K562 (cell line): ENCODE results near the gene YWHAB. TPM values are rescaled to one million over a fixed set of nuclear protein-coding genes. Genes with fewer than 3 reads are reported as not detected.

Source experiments
- ATAC-seq: fragments of 200-7000 bp; cut with Tn5 transposase; 3 replicates; pipeline ENCODE4 v1.9.1; 2020; ENCODE audit warnings: moderate library complexity
- BruUV-seq: library from RNA; stranded (reverse); fragments of 400-500 nt; replicated peaks from 2 replicates; lab custom pipeline; 2021; lab: Mats Ljungman, UMichigan
- CTCF ChIA-PET: fragments of 300-600 bp; formaldehyde crosslinking; extraction: SDS; loops from one replicate; lab custom pipeline; 2021; ENCODE audit warnings: low intra/inter-chr PET ratio; lab: Yijun Ruan, JAX
- POLR2A ChIA-PET: fragments of 300-600, 350-650 bp; sonication (Branson Sonifier 250); formaldehyde crosslinking; extraction: SDS; loops from one replicate; lab custom pipeline; 2021; ENCODE audit warnings: antibody characterized with exemption, inconsistent platforms; lab: Yijun Ruan, JAX
- DNase-seq, 4 experiments: peaks; one replicate each; pipeline versions ENCODE4 v3.0.0 to v3.0.0-alpha.2; 2011 to 2018; ENCODE audit warnings: low spot score in 3 of 4, mixed read lengths in 3 of 4; ENCODE audit errors: extremely low read depth in 1 of 4
- FAIRE-seq: peaks from 2 replicates; lab custom pipeline; 2011; peaks lifted over from hg19 to GRCh38; lab: Jason Lieb, UNC
- H2AFZ ChIP-seq: 2 replicates; pipeline ENCODE4 v1.6.0; 2011; ENCODE audit warnings: low read depth, low read length, control low read depth, inconsistent platforms
- H3K27ac ChIP-seq: fragments of 200-600 bp; 3 replicates; pipeline ENCODE4 v1.8.0; 2011; ENCODE audit warnings: low read depth, mild to moderate bottlenecking, control low read depth, inconsistent platforms, low read length, moderate library complexity, mixed read lengths; ENCODE audit errors: extremely low read depth
- H3K27me3 ChIP-seq, 2 experiments: fragments of 300-600 bp in 1 of 2; 2 replicates in 1 of 2; 3 replicates in 1 of 2; pipeline versions ENCODE4 v1.6.0 to v1.8.0; 2011; ENCODE audit warnings: inconsistent platforms in 2 of 2, low read length in 2 of 2, mild to moderate bottlenecking in 1 of 2, mixed read lengths in 1 of 2, moderate library complexity in 1 of 2; ENCODE audit not compliant: control insufficient read depth in 2 of 2, insufficient read depth in 2 of 2
- H3K36me3 ChIP-seq: fragments of 300-600 bp; 3 replicates; pipeline ENCODE4 v1.8.0; 2011; ENCODE audit warnings: mild to moderate bottlenecking, low read length, inconsistent platforms; ENCODE audit not compliant: control insufficient read depth, insufficient read depth
- H3K4me1 ChIP-seq, 2 experiments: fragments of 200-600 bp in 1 of 2; replicated peaks in 1 of 2; 2 replicates in 1 of 2; 3 replicates in 1 of 2; pipeline versions ENCODE4 v1.5.1 to v1.8.0; 2011; ENCODE audit warnings: inconsistent platforms in 2 of 2, low read length in 2 of 2, mild to moderate bottlenecking in 1 of 2, mixed read lengths in 1 of 2, moderate library complexity in 1 of 2; ENCODE audit not compliant: control insufficient read depth in 2 of 2, insufficient read depth in 2 of 2
- H3K4me2 ChIP-seq: 2 replicates; pipeline ENCODE4 v1.6.1; 2011; ENCODE audit warnings: low read length, control low read depth, inconsistent platforms, mixed read lengths; ENCODE audit not compliant: insufficient read depth
- H3K4me3 ChIP-seq: fragments of 200-600 bp; sonication (generic), shearing (Covaris generic); 2 replicates; pipeline ENCODE4 v1.5.1; 2016; ENCODE audit warnings: control low read depth, inconsistent platforms
- H3K79me2 ChIP-seq: fragments of 200-600 bp; 3 replicates; pipeline ENCODE4 v1.8.0; 2011; ENCODE audit warnings: low read length, inconsistent platforms; ENCODE audit not compliant: control insufficient read depth, insufficient read depth
- H3K9ac ChIP-seq, 2 experiments: 2 replicates each; pipeline versions ENCODE4 v1.6.0 to v1.6.1; 2011; ENCODE audit warnings: low read depth in 2 of 2, low read length in 2 of 2, control low read depth in 1 of 2, inconsistent platforms in 1 of 2, mild to moderate bottlenecking in 1 of 2, mixed read lengths in 1 of 2; ENCODE audit not compliant: insufficient read depth in 1 of 2
- H3K9me1 ChIP-seq: one replicate; pipeline ENCODE4 v1.6.0; 2011; ENCODE audit warnings: inconsistent platforms, mild to moderate bottlenecking, low read length, moderate library complexity; ENCODE audit not compliant: control insufficient read depth, insufficient read depth
- H3K9me3 ChIP-seq: replicated peaks from 2 replicates; pipeline ENCODE4 v1.5.1; 2011; ENCODE audit warnings: low read depth, low read length, inconsistent platforms; ENCODE audit not compliant: control insufficient read depth, insufficient read depth
- H4K20me1 ChIP-seq: replicated peaks from 2 replicates; pipeline ENCODE4 v1.6.1; 2011; ENCODE audit warnings: low read length, inconsistent platforms, mixed read lengths; ENCODE audit not compliant: control insufficient read depth, insufficient read depth
- ARHGAP35 ChIP-seq: fragments of 450-650 bp; IDR thresholded peaks from 2 replicates; pipeline ENCODE4 v1.6.1; 2018; ENCODE audit not compliant: partially characterized antibody
- BCL6 ChIP-seq: fragments of 250-450 bp; sonication (Bioruptor Pico); IDR thresholded peaks from 2 replicates; pipeline ENCODE4 v1.4.0; 2020
- HDAC6 ChIP-seq: IDR thresholded peaks from 2 replicates; pipeline ENCODE4 v1.6.1; 2012; ENCODE audit warnings: low read depth, mild to moderate bottlenecking, control low read depth, inconsistent platforms, low read length, moderate library complexity
- MEF2D ChIP-seq: conservative IDR thresholded peaks from 2 replicates; pipeline ENCODE4 v1.6.1; 2016; ENCODE audit warnings: low read depth, missing genetic modification characterization, missing compliant biosample characterization
- RFX5 ChIP-seq: IDR thresholded peaks from 2 replicates; pipeline ENCODE4 v1.6.1; 2011; ENCODE audit warnings: low read depth, mild to moderate bottlenecking, improper control_type of control experiment, low read length
- SIN3A ChIP-seq, 2 experiments: fragments of 150-350 bp in 1 of 2; IDR thresholded peaks; 2 replicates each; pipeline ENCODE4 v1.6.1; 2011 to 2016; ENCODE audit warnings: borderline replicate concordance in 2 of 2, low read depth in 2 of 2, low read length in 2 of 2, mild to moderate bottlenecking in 2 of 2, moderate library complexity in 2 of 2; ENCODE audit not compliant: control insufficient read depth in 1 of 2
- SMARCE1 ChIP-seq: fragments of 450-650 bp; IDR thresholded peaks from 2 replicates; pipeline ENCODE4 v1.7.1; 2016; ENCODE audit warnings: mild to moderate bottlenecking
- THRAP3 ChIP-seq: fragments of 450-650 bp; IDR thresholded peaks from 2 replicates; pipeline ENCODE4 v1.6.1; 2016; ENCODE audit warnings: mild to moderate bottlenecking, inconsistent platforms, borderline replicate concordance
- ZBTB40 ChIP-seq, 2 experiments: fragments of 450-650 bp in 1 of 2; sonication (generic) in 1 of 2; formaldehyde crosslinking in 1 of 2; IDR thresholded peaks; 2 replicates each; pipeline versions ENCODE4 v1.7.1 to v1.9.0; 2016 to 2022; ENCODE audit warnings: inconsistent platforms in 1 of 2, mild to moderate bottlenecking in 1 of 2, missing genetic modification reagents in 1 of 2
- ZNF224 ChIP-seq: sonication (generic); formaldehyde crosslinking; IDR thresholded peaks from 2 replicates; pipeline ENCODE4 v1.8.0; 2022; ENCODE audit warnings: mild to moderate bottlenecking, missing genetic modification reagents
- ZNF644 ChIP-seq: fragments of 200-800 bp; sonication (Bioruptor generic); IDR thresholded peaks from 2 replicates; pipeline ENCODE4 v1.6.1; 2016; ENCODE audit warnings: low read depth, missing genetic modification characterization, missing compliant biosample characterization
- ZNF75A ChIP-seq: fragments of 450-650 bp; formaldehyde crosslinking; IDR thresholded peaks from 2 replicates; pipeline ENCODE4 v1.4.0; 2020; ENCODE audit warnings: mild to moderate bottlenecking
- WGBS: fragments of 100-300 bp; shearing (Covaris generic); methylation state at CpG from one replicate; pipeline ENCODE4 v1.1.6; 2016; ENCODE audit warnings: low coverage, mixed read lengths; ENCODE audit not compliant: insufficient coverage; ENCODE audit errors: missing lambda C conversion rate; 5-methylcytosine and 5-hydroxymethylcytosine counted together
- in situ Hi-C: fragments of 300-500 bp; cut with MboI; formaldehyde crosslinking; loops from 4 replicates; pipeline ENCODE4 v1.15.0; 2018; ENCODE audit warnings: inconsistent platforms, mixed read lengths
- intact Hi-C: fragments of 100-400 bp; cut with micrococcal nuclease; formaldehyde crosslinking; loops from 2 replicates; pipeline ENCODE4 v1.14.2; 2022
- polyA plus RNA-seq, 8 experiments: library from polyadenylated mRNA; depleted of rRNA in 4 of 8; stranded (reverse) in 5 of 8; unstranded in 3 of 8; fragments of >200 nt; fragmentation: Nextera tagmentation in 2 of 8; fragmentation: Illumina TruSeq in 1 of 8; extraction: Ambion mirVana in 2 of 8; extraction: Trizol in 1 of 8; gene quantifications; 2 replicates each; pipeline versions ENCODE4 v1.2.1 to v1.2.3, GENCODE V29; 2011 to 2014; ENCODE audit warnings: inconsistent platforms in 1 of 8, missing spikeins in 1 of 8
- total RNA-seq, 7 experiments: library from RNA; depleted of rRNA in 6 of 7; stranded (reverse); fragments of >200 nt in 6 of 7; fragmentation: Illumina TruSeq in 2 of 7; extraction: Trizol in 2 of 7; gene quantifications; 2 replicates each; pipeline versions ENCODE4 v1.2.1 to v1.2.3, GENCODE V29; 2011 to 2021; ENCODE audit warnings: low replicate concordance in 1 of 7
- TF ChIP-seq, protein P1 (sequence below): fragments of 250-450 bp; sonication (Bioruptor Pico); IDR thresholded peaks from 2 replicates; pipeline ENCODE4 v1.5.1; 2021; ENCODE audit warnings: mild to moderate bottlenecking

YWHAB gene
- total and polyA plus RNA-seq, 9 of the 15 experiments (the other 6 are each of a cell fraction or from before 2014, with no cell fraction given), result 60.6 to 185 (median 96.1) TPM

GRCh38 chr20:44862286-44862685 lies 23.2 kb upstream of the YWHAB start:
- H4K20me1 ChIP-seq, result no peaks in the 10 kb centered on the region
- H3K27ac ChIP-seq, result no peak overlapping the region
- WGBS, result 45% methylated on average over 2 of the region's 2 CpGs
- no peaks in the 10 kb centered on the region; a peak in 2 of 5 replicates for H3K4me1 ChIP-seq
- H3K9ac ChIP-seq, result no peak overlapping the region
- no peaks in the 10 kb centered on the region for H3K79me2 ChIP-seq
- ChIA-PET POLR2A (interaction anchor here (0.6 to 1.3 kb wide), 3 partner anchors 14 to 452 kb away, joined by 3 to 5 read pairs (median 3); no protein-coding TSS in a partner anchor), CTCF (no interaction called here)
- no peak overlapping the region for H2AFZ ChIP-seq
- in situ Hi-C loops, result loop anchor here (10.0 kb wide), 1 partner anchor 117 kb away; the partner anchor contains the start of gene KCNK15
- H3K36me3 ChIP-seq, result no peaks in the 10 kb centered on the region
- intact Hi-C loops, result no loop called here
- no peak overlapping the region for H3K4me3 ChIP-seq
- no peak for FAIRE-seq
- H3K4me2 ChIP-seq, result no peak overlapping the region
- no peak for ATAC-seq
- H3K9me3 ChIP-seq, result no peaks in the 10 kb centered on the region
- H3K27me3 ChIP-seq, result no peaks in the 10 kb centered on the region; a peak in 1 of 5 replicates
- DNase-seq, result no peak
- no peaks in the 10 kb centered on the region for H3K9me1 ChIP-seq
- no TSS peak for BruUV-seq
- TF ChIP-seq MEF2D (tag) (no peak), ZNF644 (no peak), ARHGAP35 (no peak), ZNF224 (CRISPR knock-in tag) (no peak), ZNF75A (CRISPR knock-in tag) (no peak), ZBTB40 (IDR thresholded peaks at IDR 0.05) (no peak), ZBTB40 (CRISPR knock-in tag; IDR thresholded peaks at IDR 0.05) (no peak), THRAP3 (no peak), RFX5 (no peak), BCL6 (no peak), SIN3A (IDR thresholded peaks at IDR 0.05; ENCODE audit: borderline replicate concordance in 2 of 2, control insufficient read depth in 1 of 2, low read depth in 2 of 2, low read length in 2 of 2) (no peak), SMARCE1 (no peak), HDAC6 (no peak)
- TF ChIP-seq, protein P1, sequence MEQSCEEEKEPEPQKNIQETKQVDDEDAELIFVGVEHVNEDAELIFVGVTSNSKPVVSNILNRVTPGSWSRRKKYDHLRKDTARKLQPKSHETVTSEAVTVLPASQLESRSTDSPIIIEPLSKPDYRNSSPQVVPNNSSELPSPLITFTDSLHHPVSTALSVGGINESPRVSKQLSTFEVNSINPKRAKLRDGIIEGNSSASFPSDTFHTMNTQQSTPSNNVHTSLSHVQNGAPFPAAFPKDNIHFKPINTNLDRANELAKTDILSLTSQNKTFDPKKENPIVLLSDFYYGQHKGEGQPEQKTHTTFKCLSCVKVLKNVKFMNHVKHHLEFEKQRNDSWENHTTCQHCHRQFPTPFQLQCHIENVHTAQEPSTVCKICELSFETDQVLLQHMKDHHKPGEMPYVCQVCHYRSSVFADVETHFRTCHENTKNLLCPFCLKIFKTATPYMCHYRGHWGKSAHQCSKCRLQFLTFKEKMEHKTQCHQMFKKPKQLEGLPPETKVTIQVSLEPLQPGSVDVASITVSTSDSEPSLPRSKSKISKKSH, result no peak
